Heart left ventricle (tissue), 13 donors: ENCODE results near the gene IKBKG.
"Not testable (repeated sequence)": the region's sequence is repeated elsewhere in the genome, so short reads cannot be mapped to it uniquely, and the experiment has no call there.

Experiments
- CTCF ChIP-seq, 12 donors: fragments of 200-600 bp; sonication (generic) in 4 of 12; IDR thresholded peaks; one replicate each; pipeline versions ENCODE4 v1.5.0 to v1.8.0; 2018 to 2022; ENCODE audit warnings: antibody characterized with exemption in 12 of 12, mild to moderate bottlenecking in 5 of 12
- POLR2A ChIP-seq, 2 donors: fragments of 450-650 bp; IDR thresholded peaks; one replicate each; pipeline ENCODE4 v1.6.1; 2017; ENCODE audit warnings: antibody characterized with exemption in 2 of 2, mild to moderate bottlenecking in 2 of 2, moderate library complexity in 2 of 2
- donor health status: ischemic (EF 13 %, LVEDD 7.1; RV severe dilation, severe dysfunction).
- donor health status: DM: no; HTN: yes; CAD: no.
- donor health status: DM: no; HTN: no; CAD: no.
- donor health status: ischemic (EF 25% LVEDD 6.9; RV normal size, moderate dysfunction).
- donor health status: ischemic (EF 25% LVEDD 5.7; RV mildly dilated, moderate dysfunction).
- donor health status: ischemic (EF 35%, LVEDD 5.7; RV mildly dilated, moderate dysfunction).
- donor health status: nonischemic (EF 11% LVEDD 7.7; RV severe dilation, severe dysfunction).
- donor health status: DM: yes; HTN: yes; CAD: no.
- donor health status: PGD.
- donor health status: ischemic (EF 29% LVEDD 5.4; RV normal size, mild dysfunction).
- donor health status: nonischemic (EF 23%, LVEDD 6.1; RV moderate dilation, normal function).

- TF ChIP-seq CTCF, POLR2A (IDR thresholded peaks at IDR 0.05): not testable (repeated sequence)
Observed at GRCh38 chrX:154582994-154583393, 35.6 kb downstream of the IKBKG start.
